GM12864 (cell line): ENCODE data around the gene KDM4D.
"Not testable (repeated sequence)": the region's sequence is repeated elsewhere in the genome, so short reads cannot be mapped to it uniquely, and the experiment has no call there.

ENCODE experiments used
- DNase-seq: peaks from one replicate; pipeline ENCODE4 v3.0.0-alpha.2; 2011; ENCODE audit warnings: low read depth
- H3K4me3 ChIP-seq: 2 replicates; pipeline ENCODE4 v1.5.1; 2011; ENCODE audit warnings: mild to moderate bottlenecking, low read depth, low read length, control low read depth
- CTCF ChIP-seq: IDR thresholded peaks from 2 replicates; pipeline ENCODE4 v1.5.1; 2011; ENCODE audit warnings: low read depth, mild to moderate bottlenecking, moderate library complexity, low read length, control low read depth, inconsistent platforms; ENCODE audit errors: missing control alignments

The KDM4D gene

DNA sequence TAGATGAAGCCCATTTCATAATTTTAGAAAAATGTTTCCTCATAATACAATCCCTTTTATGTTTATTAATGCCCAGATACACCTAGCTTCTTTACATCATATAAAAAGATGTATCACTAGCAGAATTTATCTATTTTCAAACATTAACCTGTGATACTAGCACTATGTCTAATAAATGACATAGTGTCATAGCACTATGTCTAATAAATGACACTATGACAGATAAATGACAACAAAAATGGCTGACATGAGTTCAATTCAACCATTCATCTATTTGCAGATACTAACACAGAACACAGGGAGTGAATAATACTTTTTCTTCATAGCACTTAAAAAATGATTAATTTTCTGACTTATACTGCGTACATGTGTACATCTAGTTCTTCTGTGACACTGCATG, 32.1 kb downstream of the KDM4D start:
- no peak for DNase-seq
- TF ChIP-seq CTCF = no peak
- no peak overlapping the region for H3K4me3 ChIP-seq

DNA sequence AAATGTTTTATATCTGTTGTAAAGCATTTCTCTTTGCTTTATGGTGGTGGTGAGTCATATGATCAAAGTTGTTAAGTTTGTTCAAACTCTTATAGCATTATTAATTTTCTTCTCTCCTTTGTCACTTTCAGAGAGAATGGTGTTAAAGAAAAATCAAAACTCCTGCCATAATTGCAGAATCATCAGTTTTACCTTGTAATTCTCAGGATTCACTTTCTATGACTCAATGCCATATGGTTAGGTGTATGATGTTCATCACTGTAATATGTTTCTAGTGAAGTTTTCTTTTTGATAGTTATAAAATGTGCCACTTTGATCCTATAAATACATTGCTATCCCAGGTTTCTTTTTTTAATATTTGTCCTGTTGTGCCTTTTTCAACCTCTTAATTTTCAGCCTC, 37.9 kb downstream of the KDM4D start:
- no peak overlapping the region for H3K4me3 ChIP-seq
- no peak for TF ChIP-seq CTCF
- DNase-seq = no peak

DNA sequence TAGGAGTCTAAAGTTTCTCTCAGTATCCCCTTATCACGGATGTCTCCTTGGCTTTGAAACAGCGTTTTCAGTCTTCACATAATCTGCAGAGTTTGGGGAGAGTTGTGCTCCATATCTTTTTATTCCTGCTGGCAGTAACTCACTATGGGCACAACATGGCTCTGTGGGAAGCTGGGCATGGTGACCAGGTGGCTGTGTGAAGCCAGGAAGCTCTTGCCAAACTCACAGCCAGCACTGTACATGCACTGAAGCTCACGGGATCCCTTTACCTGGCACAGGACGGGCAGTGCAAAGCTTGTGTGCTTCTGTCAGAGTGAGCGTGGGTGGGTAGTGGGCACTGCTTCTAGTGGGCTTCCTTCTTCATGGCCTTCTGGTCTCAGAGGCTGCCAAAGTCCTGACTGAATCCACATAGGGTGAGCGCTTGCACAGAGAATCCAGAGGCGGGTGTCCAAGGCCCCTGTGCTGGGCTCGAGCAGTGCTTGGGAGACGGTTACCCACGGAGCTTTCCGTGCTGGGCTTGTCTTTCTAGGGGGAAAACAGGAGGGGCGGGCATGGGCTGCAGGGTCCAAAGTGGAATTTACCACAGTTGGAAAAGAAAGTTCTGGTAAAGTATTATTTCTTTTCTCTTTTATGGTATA, 40.8 kb downstream of the KDM4D start:
- TF ChIP-seq CTCF = no peak
- H3K4me3 ChIP-seq = no peak overlapping the region
- no peak for DNase-seq

DNA sequence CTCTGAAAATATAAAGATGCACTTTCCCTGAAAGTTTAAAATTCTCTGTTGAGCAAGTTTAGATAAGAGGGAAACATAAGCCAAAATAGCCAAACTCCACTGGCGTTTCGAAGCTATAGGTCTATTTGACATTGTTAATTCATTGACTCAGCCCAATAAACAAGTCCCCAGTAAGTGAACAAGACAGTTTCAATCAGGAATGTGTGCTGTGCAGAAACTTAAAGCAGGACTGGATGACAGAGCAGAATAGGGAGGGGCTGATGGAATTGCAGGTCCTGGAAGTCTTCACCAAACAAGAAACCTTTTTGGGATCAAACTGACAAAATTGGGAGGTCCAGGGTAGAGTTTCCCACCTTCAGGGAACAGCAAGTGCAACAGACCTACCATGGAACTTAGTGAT, 42.6 kb downstream of the KDM4D start:
- TF ChIP-seq CTCF = no peak
- DNase-seq = no peak
- no peak overlapping the region for H3K4me3 ChIP-seq

DNA sequence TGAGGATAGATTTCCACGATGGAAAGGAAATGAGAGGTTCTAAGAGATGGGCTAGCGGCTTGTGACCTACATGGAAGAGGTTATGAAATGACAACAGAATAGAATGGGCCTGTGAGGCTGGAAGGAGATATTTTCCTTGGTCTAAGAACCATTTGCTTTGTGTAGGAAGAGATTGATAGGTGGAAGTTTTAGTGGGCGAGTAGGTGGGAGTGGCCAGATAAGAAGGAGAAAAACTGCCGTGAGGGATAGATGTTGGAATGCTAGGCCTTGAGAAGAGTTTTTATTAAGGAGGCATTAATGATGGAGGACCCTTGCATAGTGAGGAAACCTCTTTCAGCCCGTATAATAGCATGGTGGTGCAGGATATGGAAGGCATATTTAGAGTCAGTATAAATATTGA, 48.0 kb downstream of the KDM4D start:
- DNase-seq, H3K4me3 ChIP-seq: not testable (repeated sequence)

- DNase-seq = no peak
- no peak for TF ChIP-seq CTCF
- H3K4me3 ChIP-seq = no peak within 1 kb of the TSS
These were observed 51.4 kb downstream of the KDM4D start, which contains the start of gene KDM4E for GRCh38 chr11:95024958-95025357. KDM4E (plus strand) TSS chr11:95025258; CDS start chr11:95025558, 300 bp downstream.

DNA sequence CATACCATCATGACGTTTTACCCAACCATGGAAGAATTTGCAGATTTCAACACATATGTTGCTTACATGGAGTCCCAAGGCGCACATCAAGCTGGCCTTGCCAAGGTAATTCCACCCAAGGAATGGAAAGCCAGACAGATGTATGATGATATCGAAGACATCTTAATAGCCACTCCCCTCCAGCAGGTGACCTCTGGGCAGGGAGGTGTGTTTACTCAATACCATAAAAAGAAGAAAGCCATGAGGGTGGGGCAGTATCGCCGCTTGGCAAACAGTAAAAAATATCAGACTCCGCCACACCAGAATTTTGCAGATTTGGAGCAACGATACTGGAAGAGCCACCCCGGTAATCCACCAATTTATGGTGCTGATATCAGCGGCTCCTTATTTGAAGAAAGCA, 52.1 kb downstream of the KDM4D start:
- H3K4me3 ChIP-seq, DNase-seq: not testable (repeated sequence)

- no peak for DNase-seq
- no peak for TF ChIP-seq CTCF
- no peak overlapping the region for H3K4me3 ChIP-seq
These were observed 54.8 kb downstream of the KDM4D start for GRCh38 chr11:95028357-95028756.
